Natural killer cell treated with Interleukin-12 subunit alpha and Interleukin-12 subunit beta and Interleukin-15 and Interleukin-18, amount 100 ng/mL, for 72 hours (primary cell): ENCODE measurements around the gene GLCCI1. TPM values are rescaled to one million over a fixed set of nuclear protein-coding genes. Genes with fewer than 3 reads are reported as not detected.
A peak's percentile ranks its signal among the peaks of the same experiment; 100 is the strongest.
"Not testable (repeated sequence)": the region's sequence is repeated elsewhere in the genome, so short reads cannot be mapped to it uniquely, and the experiment has no call there.

Source experiments
- ATAC-seq, 2 donors: fragments of 150-1000 bp; cut with Tn5 transposase in 1 of 2; sonication (Bioruptor Pico), chemical (Tn5 transposase) in 1 of 2; 2 replicates each; pipeline ENCODE4 v1.10.0; 2021
- DNase-seq: peaks from one replicate; pipeline ENCODE4 v3.0.0; 2022; ENCODE audit warnings: low spot score
- H3K27ac Mint-ChIP-seq, 2 donors: 1 replicate in 1 of 2; 2 replicates in 1 of 2; pipeline ENCODE4 v1.8.0; 2022; ENCODE audit warnings: mixed read lengths in 2 of 2, mild to moderate bottlenecking in 1 of 2, moderate library complexity in 1 of 2
- H3K27me3 Mint-ChIP-seq, 2 donors: 1 replicate in 1 of 2; 2 replicates in 1 of 2; pipeline ENCODE4 v1.8.0; 2022; ENCODE audit warnings: mixed read lengths in 2 of 2
- H3K36me3 Mint-ChIP-seq: one replicate; pipeline ENCODE4 v1.8.0; 2022; ENCODE audit warnings: mixed read lengths
- H3K4me1 Mint-ChIP-seq, 2 donors: 1 replicate in 1 of 2; 2 replicates in 1 of 2; pipeline ENCODE4 v1.8.0; 2022; ENCODE audit warnings: low read depth in 2 of 2, mixed read lengths in 2 of 2, mild to moderate bottlenecking in 1 of 2
- H3K4me3 Mint-ChIP-seq: one replicate; pipeline ENCODE4 v1.8.0; 2022; ENCODE audit warnings: mixed read lengths
- H3K9me3 Mint-ChIP-seq: 2 replicates; pipeline ENCODE4 v1.8.0; 2022; ENCODE audit warnings: mixed read lengths
- total RNA-seq, 2 donors: library from RNA; stranded (reverse); gene quantifications; one replicate each; pipeline ENCODE4 v1.2.3, GENCODE V29; 2022

GLCCI1 gene
- total RNA-seq, 2 donors from 2014 or later, result 15.5 to 16.7 TPM

DNA sequence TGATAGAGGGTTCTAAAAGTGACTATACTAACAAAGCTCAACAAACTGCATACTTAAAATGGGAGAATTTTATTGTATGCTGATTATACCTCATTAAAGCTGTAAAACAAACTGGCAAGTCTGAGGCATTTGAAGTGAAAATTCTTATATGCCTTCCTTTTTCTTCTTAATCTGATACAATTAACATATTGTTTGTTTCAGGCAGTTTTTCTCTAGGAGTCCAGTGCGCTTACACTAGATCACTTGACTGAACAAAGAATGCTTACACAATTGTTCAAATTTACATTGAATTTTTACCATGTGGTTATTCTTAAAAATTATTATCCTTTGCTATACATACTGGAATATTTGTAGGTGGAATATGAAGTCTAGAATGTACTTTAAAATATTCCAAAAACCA lies 89.0 kb downstream of the GLCCI1 start:
- peak overlapping the region in 1 of 2 donors; percentile 25 for H3K27ac Mint-ChIP-seq
- H3K4me1 Mint-ChIP-seq, result peaks cover 5 to 13% of the 10 kb centered on the region in 2 donors
- ATAC-seq, result no peak
- H3K4me3 Mint-ChIP-seq, result no peak overlapping the region
- H3K36me3 Mint-ChIP-seq, result no peaks in the 10 kb centered on the region
- no peaks in the 10 kb centered on the region for H3K9me3 Mint-ChIP-seq
- no peak for DNase-seq
- H3K27me3 Mint-ChIP-seq, result no peaks in the 10 kb centered on the region

GRCh38 chr7:8058322-8058721 lies 89.7 kb downstream of the GLCCI1 start:
- DNase-seq (no peak), ATAC-seq (no peak)
- Mint-ChIP-seq H3K36me3 (no peaks in the 10 kb centered on the region), H3K4me1 (peaks cover 5 to 13% of the 10 kb centered on the region in 2 donors), H3K4me3 (no peak overlapping the region), H3K9me3 (no peaks in the 10 kb centered on the region), H3K27me3 (no peaks in the 10 kb centered on the region), H3K27ac (no peak overlapping the region)

DNA sequence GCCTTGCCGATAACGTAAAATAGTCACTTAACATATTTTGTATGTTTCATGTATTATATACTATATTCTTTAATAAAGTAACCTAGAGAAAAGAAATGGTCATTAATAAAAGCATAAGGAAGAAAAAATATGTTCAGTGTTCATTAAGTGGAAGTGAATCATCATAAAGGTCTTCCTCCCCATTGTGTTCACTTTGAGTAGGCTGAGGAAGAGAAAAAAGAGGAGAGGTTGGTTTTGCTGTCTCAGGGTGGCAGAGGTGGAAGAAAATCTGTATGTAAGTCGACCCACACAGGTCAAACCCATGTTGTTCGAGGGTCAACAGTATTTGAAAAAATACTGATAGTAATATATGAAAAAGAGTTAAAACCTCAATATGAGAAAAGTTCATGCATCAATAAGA lies 90.3 kb downstream of the GLCCI1 start:
- no peak overlapping the region for H3K4me3 Mint-ChIP-seq
- H3K4me1 Mint-ChIP-seq, result peaks cover 9 to 17% of the 10 kb centered on the region in 2 donors
- no peak for ATAC-seq
- H3K27me3 Mint-ChIP-seq, result no peaks in the 10 kb centered on the region
- H3K9me3 Mint-ChIP-seq, result no peaks in the 10 kb centered on the region
- no peaks in the 10 kb centered on the region for H3K36me3 Mint-ChIP-seq
- no peak overlapping the region for H3K27ac Mint-ChIP-seq
- DNase-seq, result no peak

DNA sequence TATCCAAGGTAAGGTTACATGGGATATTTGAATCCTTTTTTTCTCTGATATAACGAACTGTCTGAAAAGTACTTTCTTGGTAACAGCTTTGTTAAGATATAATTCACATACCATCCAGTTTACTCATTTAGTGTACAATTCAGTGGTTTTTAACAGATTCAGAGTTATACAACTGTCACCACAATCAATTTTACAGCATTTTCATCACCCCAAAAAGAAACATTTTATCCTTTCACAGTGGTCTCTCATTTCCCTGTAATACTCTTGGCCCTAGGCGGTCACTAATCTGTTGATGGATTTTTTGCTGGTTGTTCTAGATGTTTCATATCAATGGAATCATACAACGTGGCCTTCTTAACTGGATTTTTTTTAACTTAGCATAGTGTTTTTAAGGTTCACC lies 91.6 kb downstream of the GLCCI1 start:
- DNase-seq, result no peak
- ATAC-seq, result no peak
- Mint-ChIP-seq H3K27me3 (no peaks in the 10 kb centered on the region), H3K9me3 (no peaks in the 10 kb centered on the region), H3K4me1 (peaks cover 15 to 23% of the 10 kb centered on the region in 2 donors), H3K27ac (no peak overlapping the region), H3K36me3 (no peaks in the 10 kb centered on the region), H3K4me3 (no peak overlapping the region)

DNA sequence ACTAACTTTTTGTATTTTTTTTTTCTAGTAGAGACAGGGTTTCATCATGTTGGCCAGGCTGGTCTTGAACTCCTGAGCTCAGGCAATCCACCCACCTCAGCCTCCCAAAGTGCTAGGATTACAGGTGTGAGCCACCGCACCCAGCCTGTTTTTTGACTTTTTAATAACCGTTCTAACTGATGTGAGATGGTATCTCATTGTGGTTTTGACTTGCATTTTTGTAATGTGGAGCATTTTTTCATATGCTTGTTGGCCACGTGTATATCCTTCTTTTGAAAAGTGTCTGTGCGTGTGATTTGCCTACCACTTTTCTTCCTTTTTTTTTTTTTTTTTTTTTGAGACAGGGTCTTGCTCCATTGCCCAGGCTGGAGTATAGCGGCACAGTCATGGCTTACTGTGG lies 94.7 kb downstream of the GLCCI1 start:
- not testable (repeated sequence) for H3K9me3 Mint-ChIP-seq, ATAC-seq, H3K27me3 Mint-ChIP-seq, H3K36me3 Mint-ChIP-seq, H3K4me3 Mint-ChIP-seq, DNase-seq
- peaks cover 31 to 41% of the 10 kb centered on the region in 2 donors for H3K4me1 Mint-ChIP-seq
- peak overlapping the region in 1 of 2 donors; percentile 28 for H3K27ac Mint-ChIP-seq

- Mint-ChIP-seq H3K9me3 (no peaks in the 10 kb centered on the region), H3K27me3 (no peaks in the 10 kb centered on the region), H3K36me3 (no peaks in the 10 kb centered on the region), H3K27ac (peak overlapping the region in 1 of 2 donors; percentile 28), H3K4me1 (peaks cover 36 to 45% of the 10 kb centered on the region in 2 donors), H3K4me3 (no peak overlapping the region)
- no peak for DNase-seq
- no peak for ATAC-seq
These were observed 95.2 kb downstream of the GLCCI1 start for GRCh38 chr7:8063706-8064297.

DNA sequence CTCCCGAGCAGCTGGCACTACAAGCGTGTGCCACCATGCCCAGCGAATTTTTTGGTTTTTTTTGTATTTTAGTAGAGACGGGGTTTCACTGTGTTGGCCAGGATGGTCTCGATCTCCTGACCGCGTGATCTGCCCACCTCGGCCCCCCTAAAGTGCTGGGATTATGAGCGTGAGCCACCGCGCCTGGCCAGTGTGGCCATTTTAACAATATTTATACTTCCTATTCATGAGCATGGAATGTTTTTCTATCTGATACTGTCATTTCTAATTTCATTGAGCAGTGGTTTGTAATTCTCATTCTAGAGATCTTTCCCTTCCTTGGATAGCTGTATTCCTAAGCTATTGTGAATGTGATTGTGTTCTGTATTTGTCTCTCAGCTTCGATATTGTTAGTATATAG lies 96.2 kb downstream of the GLCCI1 start:
- ATAC-seq, result no peak
- Mint-ChIP-seq H3K9me3 (no peaks in the 10 kb centered on the region), H3K27me3 (no peaks in the 10 kb centered on the region), H3K36me3 (no peaks in the 10 kb centered on the region), H3K4me3 (no peak overlapping the region), H3K4me1 (peaks cover 39 to 46% of the 10 kb centered on the region in 2 donors), H3K27ac (peak overlapping the region in 1 of 2 donors; percentile 0)
- no peak for DNase-seq

GRCh38 chr7:8065356-8065813 lies 96.8 kb downstream of the GLCCI1 start:
- Mint-ChIP-seq H3K4me1 (peaks cover 39 to 41% of the 10 kb centered on the region in 2 donors), H3K27ac (peak overlapping the region in 1 of 2 donors; percentile 0), H3K4me3 (no peak overlapping the region), H3K36me3 (no peaks in the 10 kb centered on the region), H3K9me3 (no peaks in the 10 kb centered on the region), H3K27me3 (no peaks in the 10 kb centered on the region)
- no peak for ATAC-seq
- no peak for DNase-seq

DNA sequence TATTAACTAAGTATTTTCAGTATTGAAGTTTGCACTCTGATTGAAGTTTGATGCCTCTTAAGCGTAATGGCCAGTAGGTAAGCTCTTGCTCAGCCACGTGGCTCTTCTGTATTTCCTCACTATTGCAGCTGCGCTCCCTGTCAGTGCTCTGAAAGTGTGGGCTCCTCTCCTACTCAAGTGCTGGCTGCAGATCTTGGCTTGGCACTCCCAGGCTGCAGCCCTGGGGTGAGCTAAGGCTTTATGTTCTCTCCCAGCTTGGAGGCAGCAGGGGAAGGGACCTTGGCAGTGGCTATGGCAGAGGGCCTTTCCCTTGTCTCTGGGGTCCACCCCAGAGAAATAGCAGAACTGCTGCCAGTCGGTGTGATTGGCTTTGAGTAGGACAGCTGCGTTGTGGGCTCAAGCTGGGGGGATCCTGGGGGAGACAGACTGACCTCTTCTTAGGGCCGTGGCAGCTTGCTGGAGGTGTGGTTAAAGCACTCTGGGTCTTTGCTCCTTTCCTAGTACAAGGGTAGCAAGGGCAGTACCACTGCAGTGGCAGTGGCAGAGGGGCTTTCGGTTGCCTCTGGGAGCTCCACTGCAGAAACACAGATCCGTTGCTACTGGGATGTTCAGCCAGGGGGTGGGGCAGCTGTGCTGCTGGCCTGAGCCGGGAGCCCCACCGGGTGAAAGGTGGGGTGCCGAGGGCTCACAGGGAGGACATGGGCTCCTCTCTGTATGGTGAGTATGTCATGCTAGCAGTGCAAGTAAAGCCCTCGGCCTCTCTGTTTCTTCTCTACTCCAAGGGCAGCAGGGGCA lies 100.5 kb downstream of the GLCCI1 start:
- no peak for ATAC-seq
- peaks cover 4% of the 10 kb centered on the region for H3K36me3 Mint-ChIP-seq

GRCh38 chr7:8070451-8071180 lies 102.0 kb downstream of the GLCCI1 start:
- ATAC-seq, result no peak
- Mint-ChIP-seq H3K9me3 (no peaks in the 10 kb centered on the region), H3K27ac (no peak overlapping the region), H3K4me1 (peaks cover 36% of the 10 kb centered on the region in 2 donors), H3K4me3 (no peak overlapping the region), H3K36me3 (peaks cover 4% of the 10 kb centered on the region), H3K27me3 (no peaks in the 10 kb centered on the region)
- DNase-seq, result no peak

More for the DNA sequence above, 100.5 kb downstream of the GLCCI1 start:
- no peak for DNase-seq
- H3K9me3 Mint-ChIP-seq, result no peaks in the 10 kb centered on the region
- H3K4me1 Mint-ChIP-seq, result peaks cover 42 to 44% of the 10 kb centered on the region in 2 donors
- H3K27ac Mint-ChIP-seq, result no peak overlapping the region
- H3K4me3 Mint-ChIP-seq, result no peak overlapping the region
- H3K27me3 Mint-ChIP-seq, result no peaks in the 10 kb centered on the region

DNA sequence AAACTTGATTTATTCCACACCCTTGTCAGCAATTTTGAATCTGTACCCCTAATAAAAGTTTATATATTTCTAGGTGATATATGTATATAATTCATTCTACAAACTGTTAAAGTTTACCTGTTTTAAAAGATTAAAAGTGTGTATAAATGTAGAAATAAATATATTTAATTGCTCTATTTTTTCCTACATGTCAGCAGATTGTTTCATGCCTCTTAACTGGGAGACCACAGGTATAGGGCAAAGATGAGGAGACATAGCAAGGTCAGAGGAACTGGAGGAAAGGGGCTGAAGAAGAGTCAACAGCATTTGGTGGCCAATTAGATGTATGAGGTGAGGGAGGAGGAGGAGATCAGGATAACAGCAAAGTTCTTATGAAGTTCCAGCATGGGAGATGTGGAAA lies 109.8 kb downstream of the GLCCI1 start:
- no peaks in the 10 kb centered on the region for H3K9me3 Mint-ChIP-seq
- no peaks in the 10 kb centered on the region for H3K27me3 Mint-ChIP-seq
- H3K27ac Mint-ChIP-seq, result no peak overlapping the region
- DNase-seq (no peak), ATAC-seq (no peak)
- H3K4me1 Mint-ChIP-seq, result peaks cover 3 to 6% of the 10 kb centered on the region in 2 donors
- H3K36me3 Mint-ChIP-seq, result no peaks in the 10 kb centered on the region
- no peak overlapping the region for H3K4me3 Mint-ChIP-seq

GRCh38 chr7:8082762-8083161 lies 114.2 kb downstream of the GLCCI1 start:
- H3K4me1 Mint-ChIP-seq, result peaks cover 3 to 6% of the 10 kb centered on the region in 2 donors
- H3K36me3 Mint-ChIP-seq, result no peaks in the 10 kb centered on the region
- ATAC-seq (peak in 1 of 2 donors; percentile 24), DNase-seq (no peak)
- no peak overlapping the region for H3K4me3 Mint-ChIP-seq
- no peaks in the 10 kb centered on the region for H3K27me3 Mint-ChIP-seq
- no peak overlapping the region for H3K27ac Mint-ChIP-seq
- no peaks in the 10 kb centered on the region for H3K9me3 Mint-ChIP-seq

DNA sequence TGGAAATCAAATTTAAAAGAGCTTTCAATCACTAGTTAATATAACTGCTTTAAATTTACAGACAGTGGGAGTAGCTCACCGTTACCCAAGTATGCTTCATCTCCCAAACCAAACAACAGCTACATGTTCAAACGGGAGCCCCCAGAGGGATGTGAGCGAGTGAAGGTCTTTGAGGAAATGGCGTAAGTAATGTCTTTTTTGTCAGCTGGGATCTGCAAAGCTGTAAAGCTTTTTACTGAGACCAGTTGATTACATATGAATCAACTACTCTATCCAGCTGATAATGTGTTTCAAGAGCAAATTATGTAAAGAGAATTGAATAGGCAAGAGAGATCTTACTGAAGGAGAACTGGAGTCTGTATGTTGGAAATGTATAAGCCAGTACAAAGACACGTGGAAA lies 116.2 kb downstream of the GLCCI1 start:
- Mint-ChIP-seq H3K9me3 (no peaks in the 10 kb centered on the region), H3K36me3 (no peaks in the 10 kb centered on the region), H3K27ac (no peak overlapping the region), H3K4me3 (no peak overlapping the region), H3K27me3 (no peaks in the 10 kb centered on the region), H3K4me1 (peaks cover 0 to 6% of the 10 kb centered on the region in 2 donors)
- DNase-seq (no peak), ATAC-seq (no peak)

- no peak overlapping the region for H3K27ac Mint-ChIP-seq
- H3K4me1 Mint-ChIP-seq, result peaks cover 3 to 6% of the 10 kb centered on the region in 2 donors
- no peak for DNase-seq
- H3K9me3 Mint-ChIP-seq, result no peaks in the 10 kb centered on the region
- H3K36me3 Mint-ChIP-seq, result no peaks in the 10 kb centered on the region
- H3K4me3 Mint-ChIP-seq, result no peak overlapping the region
- no peaks in the 10 kb centered on the region for H3K27me3 Mint-ChIP-seq
- ATAC-seq, result no peak
These were observed 116.8 kb downstream of the GLCCI1 start for GRCh38 chr7:8085420-8085819.
